Progenitor cell of endocrine pancreas (in vitro differentiated cells): ENCODE data around the gene TMEM205. TPM values are rescaled to one million over a fixed set of nuclear protein-coding genes. Genes with fewer than 3 reads are reported as not detected.
A peak's percentile ranks its signal among the peaks of the same experiment; 100 is the strongest.

Source experiments
- DNase-seq: peaks from one replicate; pipeline ENCODE4 v3.0.0; 2021; ENCODE audit warnings: low spot score; ENCODE audit not compliant: unreplicated experiment
- H3K27ac Mint-ChIP-seq: 2 replicates; pipeline ENCODE4 v1.8.0; 2021; ENCODE audit warnings: mild to moderate bottlenecking, moderate library complexity, mixed read lengths
- H3K27me3 Mint-ChIP-seq: 2 replicates; pipeline ENCODE4 v1.8.0; 2021; ENCODE audit warnings: mixed read lengths
- H3K36me3 Mint-ChIP-seq: 2 replicates; pipeline ENCODE4 v1.8.0; 2022; ENCODE audit warnings: mixed read lengths; ENCODE audit not compliant: insufficient read depth
- H3K4me1 Mint-ChIP-seq: 2 replicates; pipeline ENCODE4 v1.8.0; 2021; ENCODE audit warnings: low read depth, mixed read lengths
- H3K4me3 Mint-ChIP-seq: 2 replicates; pipeline ENCODE4 v1.8.0; 2021; ENCODE audit warnings: low read depth, mild to moderate bottlenecking, moderate library complexity, mixed read lengths
- H3K9me3 Mint-ChIP-seq: 2 replicates; pipeline ENCODE4 v1.8.0; 2021; ENCODE audit warnings: low read depth, mixed read lengths
- CTCF ChIP-seq: fragments of 200-600 bp; sonication (generic); IDR thresholded peaks from one replicate; pipeline ENCODE4 v1.5.0; 2021; ENCODE audit warnings: antibody characterized with exemption, mild to moderate bottlenecking; ENCODE audit not compliant: unreplicated experiment
- total RNA-seq: library from RNA; stranded (reverse); gene quantifications from 2 replicates; pipeline ENCODE4 v1.2.1, GENCODE V29; 2021

Gene TMEM205
- total RNA-seq, 1 donor from 2014 or later = 51.1 TPM

- H3K4me3 Mint-ChIP-seq = no peak within 1 kb of the TSS
- DNase-seq = no peak
- peaks cover 3% of the 10 kb centered on the region for H3K27me3 Mint-ChIP-seq
- peaks cover 4% of the 10 kb centered on the region for H3K4me1 Mint-ChIP-seq
- H3K27ac Mint-ChIP-seq = peak within 1 kb of the TSS; percentile 12
- no peak for TF ChIP-seq CTCF
- no peaks in the 10 kb centered on the region for H3K9me3 Mint-ChIP-seq
- H3K36me3 Mint-ChIP-seq = no peaks in the 10 kb centered on the region
Measured at GRCh38 chr19:11295665-11296245, 50.3 kb downstream of the TMEM205 start, which contains the start of gene TSPAN16. TSS of gene TSPAN16 (plus strand) at chr19:11296160. CDS start at chr19:11296298, 138 bp downstream.

GRCh38 chr19:11295180-11295579 is 50.9 kb downstream of the TMEM205 start:
- DNase-seq = no peak
- Mint-ChIP-seq H3K36me3 (no peaks in the 10 kb centered on the region), H3K4me3 (no peak overlapping the region), H3K4me1 (peaks cover 4% of the 10 kb centered on the region), H3K9me3 (no peaks in the 10 kb centered on the region), H3K27ac (no peak overlapping the region), H3K27me3 (peaks cover 3% of the 10 kb centered on the region)
- no peak for TF ChIP-seq CTCF

- Mint-ChIP-seq H3K9me3 (no peaks in the 10 kb centered on the region), H3K4me1 (peaks cover 4% of the 10 kb centered on the region), H3K27ac (peak overlapping the region; percentile 90), H3K36me3 (no peaks in the 10 kb centered on the region), H3K4me3 (peak overlapping the region; percentile 66), H3K27me3 (peaks cover 3% of the 10 kb centered on the region)
- peak; percentile 89 for TF ChIP-seq CTCF
- peak; percentile 95 for DNase-seq
Measured at GRCh38 chr19:11293433-11294389, 52.4 kb downstream of the TMEM205 start.

Other genes with a start within 250 kb of the TMEM205 start
- gene SPC24, start 190.5 kb downstream of the TMEM205 start, total RNA-seq = 22.8 and 24.3 TPM in 2 replicates
- 27.6 and 29.1 TPM in 2 replicates for gene KANK2, start 148.7 kb downstream of the TMEM205 start, total RNA-seq
- not detected in 2 replicates for gene ANGPTL8, start 106.6 kb downstream of the TMEM205 start, total RNA-seq
- 88.0 and 89.1 TPM in 2 replicates for gene DOCK6, start 83.7 kb downstream of the TMEM205 start, total RNA-seq
- not detected in 2 replicates for gene TSPAN16, start 50.1 kb downstream of the TMEM205 start, total RNA-seq
- gene RAB3D, start 6.6 kb downstream of the TMEM205 start, total RNA-seq = 40.7 and 43.9 TPM in 2 replicates
- 25.0 and 27.6 TPM in 2 replicates for gene CCDC159, start 251 bp upstream of the TMEM205 start, total RNA-seq
- 7.9 and 10.1 TPM in 2 replicates for gene PLPPR2, start 9.2 kb upstream of the TMEM205 start, total RNA-seq
- gene SWSAP1, start 28.4 kb upstream of the TMEM205 start, total RNA-seq = 3.2 and 3.3 TPM in 2 replicates
- gene EPOR, start 38.0 kb upstream of the TMEM205 start, total RNA-seq = 53.6 and 56.7 TPM in 2 replicates
- gene RGL3, start 73.0 kb upstream of the TMEM205 start, total RNA-seq = 266 and 284 TPM in 2 replicates
- gene ODAD3, start 88.9 kb upstream of the TMEM205 start, total RNA-seq = 1.8 and 2.2 TPM in 2 replicates
- 409 and 437 TPM in 2 replicates for gene PRKCSH, start 89.4 kb upstream of the TMEM205 start, total RNA-seq
- gene ELAVL3, start 134.8 kb upstream of the TMEM205 start, total RNA-seq = 0.87 and 1.4 TPM in 2 replicates
- 17.6 and 21.8 TPM in 2 replicates for gene ZNF653, start 159.6 kb upstream of the TMEM205 start, total RNA-seq
- 36.1 and 38.5 TPM in 2 replicates for gene ECSIT, start 182.9 kb upstream of the TMEM205 start, total RNA-seq
- gene CNN1, start 192.6 kb upstream of the TMEM205 start, total RNA-seq = 3.2 and 9.0 TPM in 2 replicates
- gene ELOF1, start 213.0 kb upstream of the TMEM205 start, total RNA-seq = 48.7 and 56.5 TPM in 2 replicates
- 1.6 and 2.7 TPM in 2 replicates for gene ACP5, start 231.4 kb upstream of the TMEM205 start, total RNA-seq